GM18526 (cell line): ENCODE data around the gene PTPMT1.

Experiments
- POLR2A ChIP-seq: IDR thresholded peaks from 3 replicates; pipeline ENCODE4 v1.6.1; 2011; ENCODE audit not compliant: insufficient read length; ENCODE audit errors: extremely low read depth

Gene PTPMT1

DNA sequence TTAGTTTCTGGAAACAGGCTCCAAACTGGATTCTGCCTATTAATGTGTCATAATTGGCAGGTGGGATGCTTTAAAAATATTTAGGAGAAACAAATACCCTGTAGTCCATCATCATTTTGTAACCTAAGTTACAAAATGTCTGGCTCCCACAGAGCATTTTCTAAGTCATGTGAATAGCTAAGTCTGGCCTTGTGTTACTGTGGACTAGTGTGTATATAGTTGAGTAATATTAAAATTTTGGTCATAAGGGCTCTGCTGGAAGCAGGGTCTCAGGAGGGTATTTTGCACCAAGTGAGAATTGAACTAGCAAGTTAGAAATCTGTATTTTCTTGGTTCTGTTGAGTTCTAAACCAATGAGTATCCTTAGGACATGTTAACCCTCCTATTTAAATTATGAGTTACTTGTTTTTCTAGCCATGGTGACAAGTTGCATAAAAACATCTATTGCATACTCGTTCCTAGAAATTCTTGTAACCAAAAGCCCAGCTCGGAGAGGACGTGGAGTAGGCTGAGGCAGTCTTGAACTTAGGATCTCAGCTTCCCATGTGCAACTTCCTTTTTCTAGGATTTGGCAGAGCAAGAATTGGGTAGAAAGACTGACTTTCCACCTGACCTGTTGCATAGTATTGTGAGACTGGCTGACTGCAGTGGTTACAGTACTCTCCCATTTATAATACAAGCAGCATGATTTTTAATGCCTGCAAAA, 5.4 kb downstream of the PTPMT1 start:
- TF ChIP-seq POLR2A, result no peak

DNA sequence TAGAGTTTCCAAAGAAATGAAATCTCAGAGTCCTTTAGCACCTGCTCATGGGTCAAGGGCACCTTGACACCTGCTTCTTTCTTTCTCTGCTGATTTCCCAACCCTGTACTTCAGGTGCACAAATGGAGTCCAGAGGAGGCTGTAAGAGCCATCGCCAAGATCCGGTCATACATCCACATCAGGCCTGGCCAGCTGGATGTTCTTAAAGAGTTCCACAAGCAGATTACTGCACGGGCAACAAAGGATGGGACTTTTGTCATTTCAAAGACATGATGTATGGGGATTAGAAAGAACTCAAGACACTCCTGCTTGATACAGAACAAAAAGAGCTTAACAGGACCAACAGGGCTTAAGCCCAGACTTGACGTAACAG, 5.9 kb downstream of the PTPMT1 start:
- no peak for TF ChIP-seq POLR2A

DNA sequence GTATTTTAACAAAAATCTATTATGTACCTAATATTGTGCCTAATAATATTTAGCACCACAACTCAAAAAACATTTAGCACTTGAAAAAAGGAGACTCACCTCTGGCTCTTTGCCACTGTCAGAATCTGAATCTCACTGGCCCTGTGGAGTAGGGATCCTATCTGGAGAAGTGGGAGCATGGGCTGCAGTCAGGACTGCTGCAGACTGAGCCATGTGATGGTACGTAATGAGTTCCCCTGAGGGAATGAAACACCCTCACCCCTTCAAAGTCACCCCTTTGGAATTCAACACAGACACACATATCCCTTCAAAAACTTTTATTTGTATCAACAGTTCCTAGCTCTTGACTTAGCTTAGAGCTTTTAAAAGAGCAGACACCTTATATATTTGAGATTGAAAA, 6.5 kb downstream of the PTPMT1 start:
- no peak for TF ChIP-seq POLR2A

DNA sequence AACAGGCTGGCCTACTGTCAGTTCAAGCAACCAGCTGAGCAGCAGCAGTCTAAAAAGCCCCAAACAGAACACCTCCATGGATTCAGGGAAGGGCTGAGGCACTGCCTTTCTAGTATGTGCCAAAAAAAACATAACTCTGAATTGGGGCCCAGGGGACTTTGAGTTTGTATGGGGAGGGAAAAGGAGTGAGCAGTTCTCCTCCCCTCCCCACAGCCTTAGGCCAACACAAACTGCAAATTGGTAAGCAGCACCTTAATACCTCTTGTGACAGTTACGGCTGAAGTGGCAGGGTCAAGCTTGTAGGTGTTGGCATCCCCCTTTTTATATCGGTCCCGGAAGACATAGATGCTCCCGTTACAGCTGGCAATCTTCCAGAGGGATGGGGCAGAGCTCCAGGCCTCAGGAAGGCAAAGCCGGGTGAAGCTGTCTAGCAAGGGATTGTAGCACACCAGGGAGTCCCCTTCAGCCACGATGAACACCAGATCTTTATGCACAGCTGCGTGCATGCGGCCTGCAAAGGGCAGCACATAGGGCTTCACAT, 7.4 kb downstream of the PTPMT1 start:
- TF ChIP-seq POLR2A, result no peak

DNA sequence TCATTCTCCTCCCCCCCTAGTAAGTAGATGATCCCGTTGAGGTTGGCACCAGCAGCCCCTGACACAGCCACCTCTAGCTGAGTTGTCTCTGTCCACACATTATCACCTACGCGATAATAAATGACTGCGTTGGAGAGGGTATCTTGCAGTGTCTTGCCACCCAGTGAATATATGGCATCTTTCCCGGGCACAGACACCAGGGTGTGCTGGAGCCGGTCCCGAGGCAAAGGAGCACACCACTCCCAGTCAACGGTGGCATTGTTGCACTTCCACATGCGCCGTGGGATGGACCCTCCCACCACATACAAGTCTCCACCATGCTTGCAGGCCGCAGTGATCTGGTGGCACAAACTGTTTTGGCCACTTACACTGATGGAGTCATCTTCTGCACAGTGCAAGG, 7.9 kb downstream of the PTPMT1 start:
- no peak for TF ChIP-seq POLR2A

DNA sequence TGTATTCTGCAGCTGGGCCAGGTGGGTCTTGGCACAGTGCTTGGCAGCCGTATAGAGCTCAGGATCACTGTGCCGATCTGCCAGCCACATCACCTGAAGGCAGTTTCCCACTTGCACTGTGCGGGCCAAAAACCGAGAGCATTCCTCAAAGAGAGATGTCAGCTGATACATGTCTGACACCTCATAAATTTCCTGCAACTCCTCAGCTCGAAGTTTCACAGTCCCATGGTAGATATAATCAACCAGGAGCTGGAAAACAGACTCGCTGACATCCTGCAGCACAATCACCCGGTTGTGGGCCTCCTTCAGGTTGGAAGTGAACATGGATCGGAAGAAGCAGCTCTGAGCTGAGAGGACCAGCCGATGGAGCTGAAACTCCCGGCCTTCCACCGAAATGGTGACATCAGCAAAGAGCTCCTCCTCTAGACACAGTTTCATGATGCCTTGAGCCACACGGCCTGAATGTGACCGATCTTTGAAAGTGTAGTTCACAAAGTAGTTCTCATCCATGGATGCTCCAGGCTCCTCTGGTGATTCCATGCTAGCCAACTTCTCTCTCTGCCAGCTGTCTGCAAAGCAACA, 12.2 kb downstream of the PTPMT1 start:
- TF ChIP-seq POLR2A, result no peak

DNA sequence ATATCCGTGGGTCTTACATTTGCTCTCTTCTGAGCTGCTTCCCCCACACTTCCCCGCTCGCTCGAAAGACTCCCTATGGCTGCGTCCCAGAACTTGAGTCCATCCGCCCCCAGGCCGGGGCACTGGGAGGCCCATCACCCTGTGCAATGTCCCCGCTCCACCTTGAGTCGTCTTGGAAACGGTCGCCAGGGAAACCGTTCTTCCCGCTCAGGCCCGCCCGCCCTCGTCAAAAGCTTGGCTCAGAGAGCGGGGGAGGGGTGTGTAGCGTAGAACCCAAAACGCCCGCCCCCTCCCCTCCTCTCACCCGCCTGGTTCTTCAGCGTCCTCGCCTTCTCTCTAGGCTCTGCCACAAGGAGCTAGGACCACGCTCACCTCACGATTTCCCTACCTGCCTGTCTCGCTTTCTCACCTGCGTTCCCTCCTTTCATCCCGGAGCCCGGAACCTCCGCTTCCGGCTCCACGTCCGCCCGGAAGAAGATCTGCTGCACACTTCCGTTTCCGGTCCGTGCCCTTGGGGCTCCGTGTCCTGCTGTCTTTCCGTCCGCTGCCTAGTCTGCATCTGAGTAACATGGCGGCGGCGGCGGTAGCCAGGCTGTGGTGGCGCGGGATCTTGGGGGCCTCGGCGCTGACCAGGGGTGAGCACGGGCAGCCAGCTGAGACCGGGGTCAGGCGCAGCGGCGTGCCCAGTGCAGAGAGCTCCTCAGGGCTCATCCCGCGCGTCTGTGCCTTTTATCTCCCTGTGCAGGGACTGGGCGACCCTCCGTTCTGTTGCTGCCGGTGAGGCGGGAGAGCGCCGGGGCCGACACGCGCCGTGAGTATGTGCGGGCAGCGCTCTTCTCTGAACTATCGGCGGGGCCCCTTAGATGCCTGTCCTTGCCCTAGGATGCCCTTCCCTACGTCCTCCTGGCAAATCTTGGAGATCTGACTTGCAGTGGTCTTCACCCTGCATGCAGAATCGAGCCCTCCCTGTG, 13.4 kb downstream of the PTPMT1 start, which contains the start of the genes KBTBD4 and NDUFS3:
TSS of gene KBTBD4 (minus strand) at position 447 of the 971 bp plus-strand sequence. CDS start at position 428, 19 bp downstream.
TSS of gene NDUFS3 (plus strand) at position 551 of the 971 bp plus-strand sequence. CDS start at position 569, 18 bp downstream.
- TF ChIP-seq POLR2A, result peak; percentile 84

DNA sequence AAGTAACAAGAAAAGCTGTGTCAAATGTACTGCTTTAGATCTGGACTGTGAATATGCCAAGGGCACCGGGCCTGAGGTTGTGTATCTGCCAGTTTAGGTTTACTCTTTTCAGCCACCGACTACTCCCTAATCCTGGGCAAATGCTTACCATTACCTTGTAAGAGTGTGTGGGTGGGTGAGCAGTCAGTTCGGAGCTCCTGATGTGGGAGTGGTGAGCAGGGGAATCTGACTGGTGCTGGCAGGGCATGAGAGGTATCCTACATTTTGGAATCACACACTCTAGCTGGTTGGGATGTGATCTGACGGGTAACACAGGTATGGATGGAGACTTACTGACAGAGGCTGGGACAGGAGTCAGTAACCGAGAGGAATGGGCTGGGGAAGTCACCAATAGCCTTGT, 18.4 kb downstream of the PTPMT1 start:
- no peak for TF ChIP-seq POLR2A

DNA sequence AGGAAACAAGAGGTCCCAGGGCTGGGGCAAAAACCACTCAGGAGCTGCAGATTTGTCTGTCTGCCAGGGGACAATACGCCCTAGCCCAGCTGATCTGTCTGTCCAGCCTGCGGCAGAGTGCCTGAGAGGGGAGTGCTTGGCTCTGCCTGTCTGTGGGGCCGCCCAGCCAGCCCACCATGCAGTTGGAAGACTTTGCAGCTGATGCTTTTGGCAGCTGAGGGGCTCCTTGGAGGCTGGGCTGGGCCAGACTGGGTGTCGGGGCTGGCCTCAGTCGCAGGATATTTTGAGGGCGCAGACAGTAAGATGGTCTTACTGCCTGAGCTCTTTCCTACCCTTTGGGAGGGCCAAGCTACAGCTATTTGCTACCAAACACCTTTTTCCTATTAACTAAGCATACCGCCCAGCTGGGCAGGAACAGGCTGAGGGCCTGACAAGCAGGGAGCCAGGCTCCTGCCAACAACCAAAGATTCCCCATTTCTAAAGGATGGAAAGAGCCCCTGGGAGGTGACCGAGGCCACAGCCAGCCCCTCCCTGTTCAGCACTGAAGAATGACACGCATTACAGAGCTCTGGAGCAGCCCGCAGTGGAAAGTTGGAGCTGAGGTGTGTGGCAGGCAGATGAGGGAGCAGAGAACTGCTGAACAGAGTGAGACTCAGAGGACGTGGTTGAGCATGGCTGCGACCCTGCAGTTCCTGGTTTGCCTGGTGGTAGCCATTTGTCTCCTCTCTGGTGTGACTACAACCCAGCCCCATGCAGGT, 20.9 kb downstream of the PTPMT1 start, which contains the start of gene FAM180B:
TSS of gene FAM180B (plus strand) at position 581 of the 758 bp plus-strand sequence. CDS start at position 672, 91 bp downstream.
- TF ChIP-seq POLR2A, result no peak

DNA sequence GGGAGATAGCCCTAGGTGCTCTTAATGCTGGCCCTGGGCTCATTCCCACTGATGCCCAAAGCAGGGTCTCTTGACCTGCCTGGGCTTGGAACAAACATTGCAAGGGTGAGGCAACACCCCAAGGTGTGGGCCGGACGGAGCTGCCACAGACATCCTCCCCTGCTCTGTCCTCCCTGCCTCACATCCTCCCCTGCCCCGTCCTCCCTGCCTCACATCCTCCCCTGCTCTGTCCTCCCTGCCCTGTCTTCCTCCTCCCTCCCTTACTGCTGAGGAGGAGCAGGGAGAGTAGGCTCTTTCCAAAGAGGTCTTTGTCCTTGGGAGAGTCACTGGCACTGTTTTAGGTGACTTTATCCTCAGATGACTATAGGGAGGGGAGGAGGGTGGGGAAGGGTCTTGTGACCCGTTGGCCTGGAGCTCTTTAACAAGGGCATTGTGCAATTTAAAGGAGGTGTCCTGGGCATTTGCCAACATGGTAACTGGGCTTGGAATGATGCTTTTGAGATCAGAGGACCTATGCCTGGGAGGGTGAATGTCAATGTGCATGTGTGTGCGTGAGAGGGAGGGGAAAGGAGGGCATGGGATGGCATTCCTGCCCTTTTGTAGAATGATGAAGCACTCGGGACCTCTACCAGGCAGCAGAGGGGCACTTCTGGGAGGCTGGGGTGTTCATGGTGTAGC, 21.8 kb downstream of the PTPMT1 start:
- no peak for TF ChIP-seq POLR2A

DNA sequence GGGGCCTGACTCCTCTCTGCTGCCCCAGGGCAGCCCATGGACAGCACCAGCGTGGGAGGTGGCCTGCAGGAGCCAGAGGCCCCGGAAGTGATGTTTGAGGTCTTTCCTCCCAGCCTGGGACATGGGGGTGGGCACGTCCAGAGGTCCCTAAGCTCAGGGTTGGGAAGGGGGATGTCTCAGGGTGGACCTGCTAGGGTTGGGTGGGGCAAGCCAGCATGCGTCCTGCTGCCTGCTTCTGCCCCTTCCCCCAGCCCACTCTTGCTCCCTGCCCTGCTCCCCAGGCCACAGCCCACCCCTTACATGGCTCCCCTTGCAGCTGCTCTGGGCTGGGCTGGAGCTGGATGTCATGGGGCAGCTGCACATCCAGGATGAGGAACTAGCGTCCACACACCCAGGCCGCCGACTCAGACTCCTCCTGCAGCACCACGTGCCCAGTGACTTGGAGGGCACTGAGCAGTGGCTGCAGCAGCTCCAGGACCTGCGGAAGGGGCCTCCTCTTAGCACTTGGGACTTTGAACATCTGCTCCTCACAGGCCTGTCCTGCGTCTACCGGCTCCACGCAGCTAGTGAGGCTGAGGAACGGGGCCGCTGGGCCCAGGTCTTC, 22.4 kb downstream of the PTPMT1 start:
- no peak for TF ChIP-seq POLR2A

DNA sequence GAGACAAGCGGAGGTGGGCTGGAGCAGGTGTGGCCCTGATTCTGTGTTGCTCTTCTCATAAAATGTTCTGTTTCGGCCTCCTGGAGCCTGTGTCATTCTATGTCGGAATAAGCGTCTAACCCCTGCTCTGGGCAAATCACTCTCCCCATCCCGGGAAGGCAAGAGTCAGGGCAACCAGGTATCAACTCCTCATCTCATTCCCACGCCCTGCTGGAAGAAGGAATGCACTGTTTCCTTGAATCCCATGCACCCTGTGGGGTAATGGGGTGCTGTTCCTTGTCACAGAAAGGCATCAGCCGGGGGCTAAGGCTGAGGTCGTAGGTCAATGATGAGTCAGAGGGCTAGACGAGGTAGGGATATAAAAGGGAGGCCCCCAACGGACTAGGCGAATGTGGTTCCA, 23.7 kb downstream of the PTPMT1 start:
- no peak for TF ChIP-seq POLR2A

DNA sequence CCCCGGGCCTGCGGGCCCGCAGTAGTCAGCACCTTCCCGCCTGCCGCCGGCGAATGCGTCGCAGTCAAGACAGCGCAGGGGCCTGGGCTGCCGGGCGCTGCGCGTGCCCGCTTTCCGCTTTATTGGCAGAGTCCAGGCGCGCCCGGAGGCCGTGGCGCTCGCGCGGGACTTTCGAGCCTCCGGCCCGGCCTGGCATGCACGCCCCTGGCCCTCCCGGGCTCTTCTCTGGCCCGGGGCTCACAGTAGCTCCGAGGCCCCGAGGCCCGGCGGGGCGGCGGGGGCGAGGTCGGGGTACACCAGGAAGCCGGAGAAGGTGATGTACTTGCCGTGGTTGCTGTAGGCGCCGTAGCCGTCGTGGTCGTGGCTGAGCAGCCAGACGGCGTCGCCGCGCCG, 24.2 kb downstream of the PTPMT1 start:
- TF ChIP-seq POLR2A, result no peak
